ENCODE measurements around the gene ZBTB16.

DNA sequence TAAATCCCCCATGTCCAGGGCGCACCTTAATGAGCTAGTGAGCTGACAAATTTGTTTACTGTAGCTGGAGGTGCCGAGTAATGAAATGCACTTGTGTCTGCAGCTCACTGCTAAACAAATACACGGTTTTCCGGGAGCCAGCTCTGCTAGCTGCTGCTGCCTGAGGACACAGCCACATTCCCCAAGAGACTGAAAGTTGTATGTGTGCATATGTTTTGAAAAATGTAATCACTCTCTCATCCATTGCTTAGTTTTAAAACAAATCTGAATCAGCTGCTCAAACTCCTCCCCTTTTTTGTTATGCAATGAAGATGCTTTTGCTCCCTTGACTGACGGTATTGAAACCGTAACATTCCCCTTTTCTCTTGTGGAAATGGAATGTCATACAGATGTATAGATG, 174.2 kb downstream of the ZBTB16 start:
- TF ChIP-seq, protein P1, sequence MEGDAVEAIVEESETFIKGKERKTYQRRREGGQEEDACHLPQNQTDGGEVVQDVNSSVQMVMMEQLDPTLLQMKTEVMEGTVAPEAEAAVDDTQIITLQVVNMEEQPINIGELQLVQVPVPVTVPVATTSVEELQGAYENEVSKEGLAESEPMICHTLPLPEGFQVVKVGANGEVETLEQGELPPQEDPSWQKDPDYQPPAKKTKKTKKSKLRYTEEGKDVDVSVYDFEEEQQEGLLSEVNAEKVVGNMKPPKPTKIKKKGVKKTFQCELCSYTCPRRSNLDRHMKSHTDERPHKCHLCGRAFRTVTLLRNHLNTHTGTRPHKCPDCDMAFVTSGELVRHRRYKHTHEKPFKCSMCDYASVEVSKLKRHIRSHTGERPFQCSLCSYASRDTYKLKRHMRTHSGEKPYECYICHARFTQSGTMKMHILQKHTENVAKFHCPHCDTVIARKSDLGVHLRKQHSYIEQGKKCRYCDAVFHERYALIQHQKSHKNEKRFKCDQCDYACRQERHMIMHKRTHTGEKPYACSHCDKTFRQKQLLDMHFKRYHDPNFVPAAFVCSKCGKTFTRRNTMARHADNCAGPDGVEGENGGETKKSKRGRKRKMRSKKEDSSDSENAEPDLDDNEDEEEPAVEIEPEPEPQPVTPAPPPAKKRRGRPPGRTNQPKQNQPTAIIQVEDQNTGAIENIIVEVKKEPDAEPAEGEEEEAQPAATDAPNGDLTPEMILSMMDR (IDR thresholded peaks at IDR 0.05): no peak
- TF ChIP-seq EZH2phosphoT487 (IDR thresholded peaks at IDR 0.05): no peak

All from neural progenitor cell (in vitro differentiated cells).